Measurements from ENCODE around the gene SCGB3A1.

- TF ChIP-seq POLR2A (IDR thresholded peaks at IDR 0.05) (no peak), CTCF (IDR thresholded peaks at IDR 0.05) (peak in 2 of 12 donors; percentile 5 to 6)
These were observed 27.7 kb upstream of the SCGB3A1 start for GRCh38 chr5:180618829-180619562.
